Measurements from ENCODE around the gene GPR137B.

GRCh38 chr1:236154671-236155398, 12.5 kb downstream of the GPR137B start:
- TF ChIP-seq, protein P1, sequence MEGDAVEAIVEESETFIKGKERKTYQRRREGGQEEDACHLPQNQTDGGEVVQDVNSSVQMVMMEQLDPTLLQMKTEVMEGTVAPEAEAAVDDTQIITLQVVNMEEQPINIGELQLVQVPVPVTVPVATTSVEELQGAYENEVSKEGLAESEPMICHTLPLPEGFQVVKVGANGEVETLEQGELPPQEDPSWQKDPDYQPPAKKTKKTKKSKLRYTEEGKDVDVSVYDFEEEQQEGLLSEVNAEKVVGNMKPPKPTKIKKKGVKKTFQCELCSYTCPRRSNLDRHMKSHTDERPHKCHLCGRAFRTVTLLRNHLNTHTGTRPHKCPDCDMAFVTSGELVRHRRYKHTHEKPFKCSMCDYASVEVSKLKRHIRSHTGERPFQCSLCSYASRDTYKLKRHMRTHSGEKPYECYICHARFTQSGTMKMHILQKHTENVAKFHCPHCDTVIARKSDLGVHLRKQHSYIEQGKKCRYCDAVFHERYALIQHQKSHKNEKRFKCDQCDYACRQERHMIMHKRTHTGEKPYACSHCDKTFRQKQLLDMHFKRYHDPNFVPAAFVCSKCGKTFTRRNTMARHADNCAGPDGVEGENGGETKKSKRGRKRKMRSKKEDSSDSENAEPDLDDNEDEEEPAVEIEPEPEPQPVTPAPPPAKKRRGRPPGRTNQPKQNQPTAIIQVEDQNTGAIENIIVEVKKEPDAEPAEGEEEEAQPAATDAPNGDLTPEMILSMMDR (IDR thresholded peaks at IDR 0.05; ENCODE audit: insufficient read depth, low read length, poor library complexity, severe bottlenecking) = no peak
- no peak for TF ChIP-seq EZH2phosphoT487 (conservative IDR thresholded peaks at IDR 0.05; ENCODE audit: low read length)

All from SU-DHL-6 (cell line).